ENCODE results near the gene MAGI1.

The MAGI1 gene

GRCh38 chr3:65376426-65376825 lies 662.3 kb downstream of the MAGI1 start:
- DNase-seq (ENCODE audit: low read depth): no peak
- H3K4me3 ChIP-seq (ENCODE audit: low read depth, low read length): no peak overlapping the region

DNA sequence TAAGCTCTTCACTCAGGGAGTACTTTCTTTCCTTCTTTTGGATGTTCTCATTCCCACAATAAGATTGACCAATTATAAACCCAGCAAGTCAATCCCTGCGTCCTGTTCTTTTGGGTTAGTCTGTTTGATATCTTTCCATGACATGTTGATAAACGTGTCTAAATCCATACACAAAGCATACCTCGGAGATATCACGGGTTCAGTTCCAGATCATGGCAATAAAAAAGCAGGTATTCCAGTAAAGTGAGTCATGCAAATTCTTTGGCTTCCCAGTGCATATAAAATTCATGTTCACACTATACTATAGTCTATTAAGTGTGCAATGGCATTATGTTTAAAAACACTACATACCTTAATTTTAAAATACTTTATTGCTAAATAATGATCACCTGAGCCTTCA lies 667.7 kb downstream of the MAGI1 start:
- TF ChIP-seq CTCF (conservative IDR thresholded peaks at IDR 0.05; ENCODE audit: low read depth, low read length): no peak
- no peak for DNase-seq (ENCODE audit: low read depth)
- H3K4me3 ChIP-seq (ENCODE audit: low read depth, low read length): no peak overlapping the region

More at GRCh38 chr3:65376426-65376825, 662.3 kb downstream of the MAGI1 start:
- TF ChIP-seq CTCF (conservative IDR thresholded peaks at IDR 0.05; ENCODE audit: low read depth, low read length): no peak

- no peak overlapping the region for H3K4me3 ChIP-seq (ENCODE audit: low read depth, low read length)
- no peak for TF ChIP-seq CTCF (conservative IDR thresholded peaks at IDR 0.05; ENCODE audit: low read depth, low read length)
- DNase-seq (ENCODE audit: low read depth): no peak
These were observed 669.9 kb downstream of the MAGI1 start for GRCh38 chr3:65368866-65369265.

DNA sequence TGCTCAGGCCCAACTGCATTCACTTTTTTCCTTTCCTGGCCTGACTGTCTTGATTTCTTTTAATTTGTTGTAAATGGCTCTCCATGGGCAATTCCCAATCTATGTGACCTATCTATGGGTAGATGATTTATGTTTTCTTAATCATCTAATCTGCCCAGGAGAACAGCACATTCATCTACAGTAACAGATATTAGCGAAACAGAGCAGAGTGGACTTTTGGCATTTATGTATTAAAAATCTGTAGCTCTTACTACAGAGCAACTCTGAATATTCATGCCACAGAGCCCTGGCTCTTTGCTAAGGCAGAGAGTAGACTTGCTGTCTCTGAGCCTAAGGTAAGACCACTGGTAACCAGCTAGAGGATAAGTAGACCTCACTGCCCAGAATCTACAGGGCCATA lies 676.0 kb downstream of the MAGI1 start:
- no peak for DNase-seq (ENCODE audit: low read depth)
- no peak overlapping the region for H3K4me3 ChIP-seq (ENCODE audit: low read depth, low read length)
- no peak for TF ChIP-seq CTCF (conservative IDR thresholded peaks at IDR 0.05; ENCODE audit: low read depth, low read length)

DNA sequence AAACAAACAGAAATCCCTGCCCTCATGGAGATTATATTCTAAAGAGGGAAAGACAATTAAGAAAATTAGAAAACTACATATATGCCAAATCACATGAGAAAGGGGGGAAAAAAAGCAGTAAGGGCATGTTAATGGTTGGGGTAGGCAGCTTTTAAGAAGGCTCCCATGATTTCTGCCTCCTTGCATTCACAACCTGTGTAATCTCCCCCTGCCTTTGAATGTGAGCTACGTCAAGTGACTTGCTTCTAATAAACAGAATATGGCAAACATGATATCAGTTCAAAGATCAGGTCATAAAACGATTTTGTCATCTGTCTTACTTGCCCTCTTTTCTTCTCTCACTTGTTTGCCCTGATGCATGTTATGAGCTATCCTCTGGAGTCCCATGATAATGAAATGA lies 677.3 kb downstream of the MAGI1 start:
- DNase-seq (ENCODE audit: low read depth): no peak
- TF ChIP-seq CTCF (conservative IDR thresholded peaks at IDR 0.05; ENCODE audit: low read depth, low read length): no peak
- H3K4me3 ChIP-seq (ENCODE audit: low read depth, low read length): no peak overlapping the region

- H3K4me3 ChIP-seq (ENCODE audit: low read depth, low read length): peak overlapping the region; percentile 57
- DNase-seq (ENCODE audit: low read depth): peak; percentile 32
These were observed 682.1 kb downstream of the MAGI1 start for GRCh38 chr3:65356331-65357248.

More at GRCh38 chr3:65356331-65357248, 682.1 kb downstream of the MAGI1 start:
- TF ChIP-seq CTCF (conservative IDR thresholded peaks at IDR 0.05; ENCODE audit: low read depth, low read length): peak; percentile 30

Data from choroid plexus epithelial cell (primary cell).